Measurements from ENCODE around the gene SAPCD2.

Gene SAPCD2

GRCh38 chr9:137082222-137082924 is 12.0 kb upstream of the SAPCD2 start:
- DNase-seq (ENCODE audit: low read depth in 2 of 2, low spot score in 1 of 2), result no peak

DNA sequence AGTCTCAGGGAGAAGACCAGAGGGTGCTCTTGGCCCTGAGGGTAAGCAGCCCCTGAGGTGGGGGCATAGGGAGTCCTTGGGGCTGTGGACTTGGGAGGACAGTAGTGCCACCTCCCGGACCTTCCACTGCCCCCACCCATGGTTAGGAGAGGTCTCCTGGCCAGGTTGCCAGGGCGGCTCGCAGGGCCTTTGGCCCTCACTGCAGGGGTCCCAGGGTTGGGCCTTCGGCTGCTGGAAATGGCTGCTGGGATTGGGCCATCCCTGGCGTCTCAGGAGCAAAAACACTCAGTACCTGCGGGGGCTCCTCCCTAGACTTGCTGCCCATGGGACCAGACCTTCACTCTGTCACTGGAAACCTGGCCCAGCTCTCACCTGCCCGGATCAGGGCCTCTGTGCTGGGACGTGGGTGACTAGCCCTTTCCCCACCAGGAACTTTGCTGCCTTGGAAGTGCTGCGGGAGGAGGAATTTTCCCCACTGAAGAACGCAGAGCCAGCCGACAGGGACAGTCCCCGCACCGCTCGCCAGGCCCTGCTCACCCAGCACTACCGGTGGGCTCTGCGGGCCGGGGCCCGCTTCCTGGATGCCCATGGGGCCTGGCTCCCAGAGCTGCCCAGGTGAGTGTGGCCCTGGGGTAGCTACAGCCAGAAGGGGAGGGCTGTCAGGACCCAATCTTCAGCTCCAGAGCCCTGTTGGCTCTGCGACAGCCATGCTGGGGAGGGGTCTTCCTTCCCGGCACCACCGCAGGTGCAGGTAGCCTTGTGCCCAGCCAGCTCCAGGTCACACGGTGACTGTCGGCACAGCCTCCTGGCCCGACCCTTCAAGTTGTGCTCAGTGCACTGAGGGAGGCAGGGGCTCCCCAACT is 10.1 kb upstream of the SAPCD2 start:
- DNase-seq (ENCODE audit: low read depth in 2 of 2, low spot score in 1 of 2), result no peak

- DNase-seq (ENCODE audit: low read depth in 2 of 2, low spot score in 1 of 2), result no peak
These were observed 9.0 kb upstream of the SAPCD2 start for GRCh38 chr9:137079401-137079787.

GRCh38 chr9:137078701-137079400 is 8.5 kb upstream of the SAPCD2 start:
- no peak for DNase-seq (ENCODE audit: low read depth in 2 of 2, low spot score in 1 of 2)

- DNase-seq (ENCODE audit: low read depth in 2 of 2, low spot score in 1 of 2), result no peak
These were observed 7.7 kb upstream of the SAPCD2 start for GRCh38 chr9:137077758-137078693.

- no peak for DNase-seq (ENCODE audit: low read depth in 2 of 2, low spot score in 1 of 2)
These were observed 6.8 kb upstream of the SAPCD2 start, which contains the start of gene UAP1L1 for GRCh38 chr9:137077010-137077747. Gene UAP1L1, plus strand, starts transcription at chr9:137077517. Its CDS starts 16 bp downstream, at chr9:137077533.

DNA sequence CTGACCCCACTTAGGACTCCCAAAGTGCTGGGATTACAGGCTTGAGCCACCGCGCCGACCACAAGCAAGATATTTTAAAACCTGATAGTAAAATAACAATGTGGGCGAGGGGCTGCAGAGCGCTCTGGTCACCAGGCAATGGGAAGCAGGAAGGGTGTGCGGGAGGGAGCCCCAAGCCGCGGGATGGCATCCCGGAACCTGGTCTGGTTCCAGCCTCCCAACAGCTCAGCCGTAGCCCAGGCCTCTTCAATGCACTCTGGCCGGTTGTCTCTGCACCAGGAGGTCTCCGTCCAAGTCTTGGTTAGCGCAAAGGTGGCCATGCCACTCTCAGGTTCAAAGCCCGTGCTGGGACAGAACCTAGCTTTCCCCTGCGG is 6.3 kb upstream of the SAPCD2 start:
- DNase-seq (ENCODE audit: low read depth in 2 of 2, low spot score in 1 of 2), result no peak

DNA sequence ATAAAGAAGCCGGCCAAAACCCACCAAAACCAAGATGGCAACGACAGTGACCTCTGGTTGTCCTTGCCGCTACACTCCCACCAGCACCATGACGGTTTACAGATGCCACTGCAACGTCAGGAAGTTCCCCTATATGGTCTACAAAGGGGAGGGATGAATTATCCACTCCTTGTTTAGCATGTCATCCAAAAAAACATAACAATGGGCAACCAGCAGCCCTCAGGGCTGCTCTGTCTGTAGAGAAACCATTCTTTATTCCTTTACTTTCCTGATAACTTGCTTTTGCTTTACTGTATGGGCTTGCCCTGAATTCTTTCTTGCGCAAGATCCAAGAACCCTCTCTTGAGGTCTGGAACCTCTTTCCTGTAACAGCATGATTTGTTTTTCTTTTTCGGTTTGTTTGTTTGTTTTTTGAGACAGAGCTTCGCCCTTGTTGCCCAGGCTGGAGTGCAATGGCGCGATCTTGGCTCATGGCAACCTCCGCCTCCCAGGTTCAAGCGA is 5.0 kb upstream of the SAPCD2 start:
- DNase-seq (ENCODE audit: low read depth in 2 of 2, low spot score in 1 of 2), result no peak

- DNase-seq (ENCODE audit: low read depth in 2 of 2, low spot score in 1 of 2), result no peak
These were observed 4.4 kb upstream of the SAPCD2 start for GRCh38 chr9:137074657-137075274.

DNA sequence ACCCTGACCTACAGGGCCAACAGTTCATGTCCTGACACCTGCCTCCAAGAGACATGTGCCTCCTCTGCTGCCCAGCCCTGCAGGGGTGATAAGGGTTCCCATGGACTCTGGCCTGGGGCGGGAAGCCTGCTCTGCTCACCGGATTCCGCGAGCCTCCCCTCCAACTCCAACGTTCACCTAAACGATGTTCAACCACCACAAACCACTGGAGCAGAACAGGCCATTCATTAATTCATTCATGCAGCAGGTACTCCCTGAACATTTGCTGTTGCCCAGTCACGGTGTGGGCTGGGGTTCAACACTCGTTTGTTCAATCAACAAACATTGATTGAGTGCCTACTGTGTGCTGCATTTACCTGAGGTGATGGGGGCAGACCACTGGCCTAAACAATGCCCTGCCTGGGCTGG is 3.6 kb upstream of the SAPCD2 start:
- no peak for DNase-seq (ENCODE audit: low read depth in 2 of 2, low spot score in 1 of 2)

DNA sequence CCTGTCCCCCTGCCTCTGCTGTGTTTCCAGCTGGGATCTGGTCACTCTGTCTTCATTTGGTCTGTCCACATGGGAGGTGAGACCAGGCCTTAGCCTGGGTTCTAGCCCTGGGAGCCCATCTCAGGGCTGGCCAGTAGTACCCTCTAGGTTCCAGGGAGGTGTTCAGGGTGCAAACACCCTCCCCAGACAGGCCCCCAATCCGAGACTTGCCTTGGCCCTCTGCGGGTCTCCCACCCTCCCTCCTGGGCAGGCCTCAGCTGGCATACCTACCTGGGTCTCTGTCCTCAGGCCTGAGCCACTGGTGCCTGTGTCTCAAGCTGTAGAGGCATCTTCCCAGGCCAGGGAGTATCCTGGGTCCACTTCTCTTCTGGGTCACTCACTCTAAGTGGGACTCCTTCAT is 925 bp upstream of the SAPCD2 start:
- no peak for DNase-seq (ENCODE audit: low read depth in 2 of 2, low spot score in 1 of 2)

GRCh38 chr9:137070906-137071275 is 534 bp upstream of the SAPCD2 start:
- DNase-seq (ENCODE audit: low read depth in 2 of 2, low spot score in 1 of 2), result no peak

- DNase-seq (ENCODE audit: low read depth in 2 of 2, low spot score in 1 of 2), result no peak
These were observed 757 bp downstream of the SAPCD2 start for GRCh38 chr9:137069508-137070091.

DNA sequence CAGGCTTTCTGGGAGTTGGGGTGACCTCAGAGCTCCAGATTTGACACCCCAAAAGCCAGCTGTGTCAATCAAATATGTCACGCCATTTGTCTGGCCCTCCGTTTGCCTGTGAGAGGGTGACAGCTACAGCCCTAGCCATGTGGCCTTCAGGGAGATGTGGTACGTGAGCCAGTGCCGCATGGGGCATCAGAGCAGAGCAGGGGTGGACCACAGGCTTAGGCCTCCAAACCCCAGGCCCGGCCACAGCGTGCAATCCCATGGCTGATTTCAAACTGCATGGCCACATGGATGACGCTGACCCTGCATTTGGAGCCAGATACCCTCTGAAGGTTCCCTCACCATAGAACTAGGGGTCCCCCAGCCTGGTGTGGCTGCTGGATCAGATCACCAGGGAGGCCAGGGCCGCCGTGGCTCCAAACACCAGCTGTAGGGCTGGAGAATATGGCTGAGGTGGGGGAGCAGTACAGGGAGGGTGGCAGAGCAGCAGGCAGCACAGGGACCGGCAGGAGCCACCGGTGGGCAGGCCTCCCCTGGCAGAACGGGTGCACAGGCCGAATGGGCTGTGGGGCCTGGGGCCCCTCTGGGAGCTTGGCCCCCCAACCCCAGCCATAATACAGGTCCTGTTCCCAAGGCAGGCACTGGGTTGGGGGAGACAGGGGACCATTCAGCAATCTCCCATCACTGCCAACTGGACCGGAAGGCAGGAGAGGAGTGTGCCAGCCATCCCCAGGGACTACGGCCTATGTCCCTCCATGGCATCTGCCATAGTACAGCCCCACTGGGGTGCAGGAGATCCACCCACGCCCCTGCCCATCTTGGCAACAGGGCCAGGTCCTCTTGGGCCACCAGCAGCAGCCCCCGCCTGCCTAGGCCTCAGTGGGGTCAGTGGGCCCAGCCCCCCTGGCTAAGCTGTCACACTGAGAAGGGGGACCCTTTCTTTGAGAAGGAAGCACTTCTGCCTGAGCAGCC is 1.5 kb downstream of the SAPCD2 start:
- no peak for DNase-seq (ENCODE audit: low read depth in 2 of 2, low spot score in 1 of 2)

DNA sequence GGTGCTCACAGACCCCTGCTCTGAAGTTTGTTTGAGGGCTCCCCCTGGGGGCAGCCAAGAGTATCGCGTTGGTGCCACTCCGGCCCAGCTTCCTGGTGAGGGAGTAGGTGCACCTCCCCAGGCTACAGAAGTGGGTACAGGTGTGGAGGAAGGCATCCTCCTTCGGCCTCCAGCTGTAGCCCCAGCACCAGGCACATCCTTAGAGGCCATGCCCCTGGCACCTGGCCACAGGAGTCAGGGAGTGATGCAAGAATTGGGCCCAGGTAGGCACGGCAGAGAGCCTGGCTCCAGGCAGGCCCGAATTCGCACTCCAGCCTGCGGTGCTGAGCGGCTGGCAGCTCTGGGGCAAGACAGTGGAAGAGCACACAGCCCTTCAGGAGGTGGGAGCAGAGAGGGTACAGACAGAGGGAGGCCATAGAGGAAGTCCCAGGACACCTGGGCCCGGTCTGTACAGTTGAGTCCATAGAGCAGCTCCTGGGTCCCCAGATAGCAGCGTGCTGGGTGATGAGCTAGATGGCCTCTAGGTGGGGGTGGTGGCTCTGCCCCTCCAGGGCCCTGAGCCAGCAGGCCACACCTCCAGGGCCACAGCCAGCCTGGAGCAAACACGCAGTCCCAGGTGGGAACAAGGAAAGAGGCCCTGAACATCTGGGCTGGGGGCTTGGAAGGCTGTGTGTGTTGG is 2.4 kb downstream of the SAPCD2 start:
- peak; percentile 52 to 66 for DNase-seq (ENCODE audit: low read depth in 2 of 2, low spot score in 1 of 2)

DNA sequence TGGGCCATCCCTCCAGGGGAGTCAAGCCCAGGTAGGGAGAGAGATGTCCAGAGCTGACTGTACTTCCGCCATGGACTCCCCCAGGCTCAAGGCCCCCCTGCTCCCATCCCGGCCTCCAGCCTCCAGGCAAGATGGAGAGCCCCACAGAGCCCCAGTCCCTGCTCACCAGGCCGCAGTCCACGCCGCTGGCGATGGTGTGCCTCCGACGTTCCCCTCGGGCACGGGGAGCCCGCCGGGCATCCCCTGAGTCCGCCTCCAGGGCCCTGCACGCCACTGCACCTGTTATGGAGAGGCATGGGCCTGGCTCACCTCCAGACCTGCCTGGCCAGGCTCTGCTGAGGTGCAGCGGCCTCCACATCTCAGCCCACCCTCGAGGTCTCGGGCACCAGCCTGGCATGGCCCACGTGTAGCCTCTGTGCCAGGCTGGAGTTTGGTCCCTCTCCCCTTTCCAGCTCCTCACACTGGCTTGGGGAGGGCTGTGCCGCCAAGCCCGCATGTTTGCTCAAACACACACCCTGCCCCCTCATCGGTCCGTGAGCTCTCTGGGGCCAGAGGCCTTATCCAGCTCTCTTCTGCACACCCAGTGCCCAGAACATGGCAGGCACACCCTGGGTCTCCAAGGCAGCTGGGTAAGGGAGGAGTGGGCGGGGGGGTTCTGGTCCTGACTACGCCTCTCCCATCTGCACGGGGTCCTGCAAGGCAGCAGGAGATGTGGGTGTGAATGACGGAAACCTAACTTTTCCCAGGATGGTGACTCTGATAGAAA is 4.1 kb downstream of the SAPCD2 start:
- no peak for DNase-seq (ENCODE audit: low read depth in 2 of 2, low spot score in 1 of 2)
